K562 (cell line): Measurements from ENCODE around the gene SYNRG. TPM values are rescaled to one million over a fixed set of nuclear protein-coding genes. Genes with fewer than 3 reads are reported as not detected.

Experiments used
- CREM ChIP-seq: IDR thresholded peaks from 2 replicates; pipeline ENCODE4 v1.6.1; 2014; ENCODE audit warnings: antibody characterized with exemption, low read depth
- GTF3C2 ChIP-seq: IDR thresholded peaks from 3 replicates; pipeline ENCODE4 v1.6.1; 2011; ENCODE audit warnings: borderline replicate concordance, mild to moderate bottlenecking, moderate library complexity; ENCODE audit not compliant: insufficient read length; ENCODE audit errors: extremely low read depth
- IRF1 ChIP-seq: sonication (generic); formaldehyde crosslinking; IDR thresholded peaks from 2 replicates; pipeline ENCODE4 v1.8.0; 2022; ENCODE audit warnings: missing genetic modification reagents, mild to moderate bottlenecking, borderline replicate concordance
- NFXL1 ChIP-seq: fragments of 450-650 bp; formaldehyde crosslinking; IDR thresholded peaks from 2 replicates; pipeline ENCODE4 v1.4.0; 2021; ENCODE audit warnings: mild to moderate bottlenecking
- PHF21A ChIP-seq: fragments of 450-650 bp; IDR thresholded peaks from 2 replicates; pipeline ENCODE4 v1.6.1; 2017; ENCODE audit warnings: low read depth, borderline replicate concordance
- POLR2A ChIP-seq: fragments of 450-650 bp; conservative IDR thresholded peaks from 2 replicates; pipeline ENCODE4 v1.6.1; 2016
- POLR2B ChIP-seq: fragments of 450-650 bp; IDR thresholded peaks from 2 replicates; pipeline ENCODE4 v1.6.1; 2018; ENCODE audit warnings: low read depth; ENCODE audit not compliant: partially characterized antibody
- SMAD3 ChIP-seq: fragments of 450-650 bp; formaldehyde crosslinking; conservative IDR thresholded peaks from 2 replicates; pipeline ENCODE4 v1.4.0; 2020; ENCODE audit warnings: mild to moderate bottlenecking
- SRSF1 ChIP-seq: fragments of 200-400 bp; formaldehyde crosslinking; IDR thresholded peaks from 2 replicates; pipeline ENCODE4 v1.6.1; 2017; ENCODE audit warnings: mild to moderate bottlenecking, low read depth, low read length, moderate library complexity
- SRSF7 ChIP-seq: fragments of 200-400 bp; formaldehyde crosslinking; optimal IDR thresholded peaks from 2 replicates; pipeline ENCODE3; 2017; ENCODE audit warnings: mild to moderate bottlenecking, low read depth, low read length
- TSHZ1 ChIP-seq: fragments of 250-450 bp; sonication (Bioruptor Pico); IDR thresholded peaks from 2 replicates; pipeline ENCODE4 v1.4.0; 2020; ENCODE audit warnings: mild to moderate bottlenecking, moderate library complexity
- ZNF395 ChIP-seq: fragments of 200-800 bp; sonication (Bioruptor generic); IDR thresholded peaks from 2 replicates; pipeline ENCODE4 v1.6.1; 2017; ENCODE audit warnings: missing genetic modification characterization, missing compliant biosample characterization
- ZNF655 ChIP-seq: fragments of 250-450 bp; sonication (Bioruptor Pico); IDR thresholded peaks from 2 replicates; pipeline ENCODE4 v1.5.0; 2021
- ZNF79 ChIP-seq: fragments of 250-450 bp; sonication (Bioruptor Pico); IDR thresholded peaks from 2 replicates; pipeline ENCODE4 v1.4.0; 2020; ENCODE audit warnings: low read depth, mild to moderate bottlenecking, moderate library complexity
- ZSCAN32 ChIP-seq: fragments of 450-650 bp; formaldehyde crosslinking; IDR thresholded peaks from 2 replicates; pipeline ENCODE4 v1.4.0; 2020; ENCODE audit warnings: mild to moderate bottlenecking, moderate library complexity
- polyA plus RNA-seq, 8 experiments: library from polyadenylated mRNA; depleted of rRNA in 4 of 8; stranded (reverse) in 5 of 8; unstranded in 3 of 8; fragments of >200 nt; fragmentation: Nextera tagmentation in 2 of 8; fragmentation: Illumina TruSeq in 1 of 8; extraction: Ambion mirVana in 2 of 8; extraction: Trizol in 1 of 8; gene quantifications; 2 replicates each; pipeline versions ENCODE4 v1.2.1 to v1.2.3, GENCODE V29; 2011 to 2014; ENCODE audit warnings: inconsistent platforms in 1 of 8, missing spikeins in 1 of 8
- total RNA-seq, 7 experiments: library from RNA; depleted of rRNA in 6 of 7; stranded (reverse); fragments of >200 nt in 6 of 7; fragmentation: Illumina TruSeq in 2 of 7; extraction: Trizol in 2 of 7; gene quantifications; 2 replicates each; pipeline versions ENCODE4 v1.2.1 to v1.2.3, GENCODE V29; 2011 to 2021; ENCODE audit warnings: low replicate concordance in 1 of 7

Gene SYNRG
- total and polyA plus RNA-seq, 9 of the 15 experiments (the other 6 are each of a cell fraction or from before 2014, with no cell fraction given): 2.9 to 28.2 (median 15.1) TPM

- no peak for TF ChIP-seq ZSCAN32
- peak; percentile 87 for TF ChIP-seq POLR2A
- TF ChIP-seq TSHZ1: no peak
- no peak for TF ChIP-seq ZNF655 (CRISPR knock-in tag)
- TF ChIP-seq CREM: peak; percentile 74
- TF ChIP-seq ZNF79 (CRISPR knock-in tag): no peak
- no peak for TF ChIP-seq ZNF395
- peak; percentile 38 for TF ChIP-seq POLR2B
- TF ChIP-seq SRSF1: no peak
- TF ChIP-seq PHF21A: 0 out of 2 replicates have a peak, but pooled peaks have one; percentile 13
- no peak for TF ChIP-seq SRSF7
- no peak for TF ChIP-seq NFXL1 (CRISPR knock-in tag)
- TF ChIP-seq IRF1: no peak
- TF ChIP-seq GTF3C2: no peak
- TF ChIP-seq SMAD3 (CRISPR knock-in tag): no peak
Observed at GRCh38 chr17:37609170-37610040, at the start of gene SYNRG (continued).
